NCI-H2196 (cell line): ENCODE data around the gene SLC2A4RG.
A peak's percentile ranks its signal among the peaks of the same experiment; 100 is the strongest.

ENCODE experiments used
- DNase-seq: peaks from one replicate; lab custom pipeline; 2025; ENCODE audit not compliant: unreplicated experiment; lab: John Stamatoyannopoulos, UW

The SLC2A4RG gene

GRCh38 chr20:63740627-63741353 is 1.2 kb downstream of the SLC2A4RG start:
- DNase-seq, result peak; percentile 88

GRCh38 chr20:63741354-63741675 is 1.7 kb downstream of the SLC2A4RG start:
- DNase-seq, result no peak

GRCh38 chr20:63741676-63742380 is 2.3 kb downstream of the SLC2A4RG start:
- no peak for DNase-seq

GRCh38 chr20:63742381-63743024 is 2.9 kb downstream of the SLC2A4RG start:
- DNase-seq, result no peak

GRCh38 chr20:63743210-63743970 is 3.8 kb downstream of the SLC2A4RG start:
- no peak for DNase-seq

GRCh38 chr20:63744158-63744557 is 4.6 kb downstream of the SLC2A4RG start:
- DNase-seq, result no peak

- DNase-seq, result no peak
Observed at GRCh38 chr20:63744574-63745423, 5.2 kb downstream of the SLC2A4RG start.

GRCh38 chr20:63745424-63745805 is 5.8 kb downstream of the SLC2A4RG start:
- DNase-seq, result no peak

GRCh38 chr20:63745961-63746731 is 6.6 kb downstream of the SLC2A4RG start:
- no peak for DNase-seq

GRCh38 chr20:63746751-63747315 is 7.3 kb downstream of the SLC2A4RG start:
- DNase-seq, result no peak

GRCh38 chr20:63747622-63748069 is 8.1 kb downstream of the SLC2A4RG start:
- no peak for DNase-seq

- no peak for DNase-seq
Observed at GRCh38 chr20:63748070-63748933, 8.7 kb downstream of the SLC2A4RG start.

- no peak for DNase-seq
Observed at GRCh38 chr20:63748934-63749270, 9.3 kb downstream of the SLC2A4RG start.

GRCh38 chr20:63749597-63750508 is 10.3 kb downstream of the SLC2A4RG start:
- DNase-seq, result no peak

- no peak for DNase-seq
Observed at GRCh38 chr20:63750807-63751470, 11.4 kb downstream of the SLC2A4RG start.

- DNase-seq, result peak; percentile 76
Observed at GRCh38 chr20:63751471-63752271, 12.1 kb downstream of the SLC2A4RG start.
